Dermis blood vessel endothelial cell (primary cell): Measurements from ENCODE around the gene PRR5L. TPM values are rescaled to one million over a fixed set of nuclear protein-coding genes. Genes with fewer than 3 reads are reported as not detected.
"Not testable (repeated sequence)": the region's sequence is repeated elsewhere in the genome, so short reads cannot be mapped to it uniquely, and the experiment has no call there.

Source experiments
- DNase-seq: peaks from one replicate; pipeline ENCODE4 v3.0.0; 2010
- total RNA-seq: library from RNA; depleted of rRNA; stranded (reverse); fragments of >200 nt; gene quantifications from 2 replicates; pipeline ENCODE4 v1.2.3, GENCODE V29; 2014

The PRR5L gene
- total RNA-seq, 1 donor from 2014 or later: 30.3 TPM

GRCh38 chr11:36281850-36282249 lies 14.2 kb upstream of the PRR5L start:
- no peak for DNase-seq

- no peak for DNase-seq
These were observed 13.2 kb upstream of the PRR5L start for GRCh38 chr11:36282926-36283325.

- peak; percentile 8 for DNase-seq
These were observed 7.5 kb upstream of the PRR5L start for GRCh38 chr11:36288442-36289225.

GRCh38 chr11:36289226-36289852 lies 6.7 kb upstream of the PRR5L start, which contains the start of gene COMMD9:
Gene COMMD9 (minus strand): TSS chr11:36289424. CDS start chr11:36289412, 12 bp downstream.
- peak; percentile 95 for DNase-seq

- DNase-seq: peak; percentile 56
These were observed 3.8 kb upstream of the PRR5L start for GRCh38 chr11:36292311-36292722.

- no peak for DNase-seq
These were observed 926 bp downstream of the PRR5L start for GRCh38 chr11:36296884-36297543.

GRCh38 chr11:36300650-36301049 lies 4.6 kb downstream of the PRR5L start:
- peak; percentile 31 for DNase-seq

- DNase-seq: no peak
These were observed 8.3 kb downstream of the PRR5L start for GRCh38 chr11:36304351-36304750.

- no peak for DNase-seq
These were observed 9.0 kb downstream of the PRR5L start for GRCh38 chr11:36305047-36305446.

- peak; percentile 60 for DNase-seq
These were observed 10.8 kb downstream of the PRR5L start for GRCh38 chr11:36306888-36307287.

GRCh38 chr11:36308577-36308976 lies 12.5 kb downstream of the PRR5L start:
- DNase-seq: no peak

GRCh38 chr11:36309779-36310178 lies 13.7 kb downstream of the PRR5L start:
- no peak for DNase-seq

GRCh38 chr11:36311926-36312595 lies 16.0 kb downstream of the PRR5L start:
- DNase-seq: no peak

GRCh38 chr11:36312611-36313472 lies 16.8 kb downstream of the PRR5L start:
- no peak for DNase-seq

- DNase-seq: no peak
These were observed 17.8 kb downstream of the PRR5L start for GRCh38 chr11:36313750-36314433.

GRCh38 chr11:36314434-36314767 lies 18.3 kb downstream of the PRR5L start:
- DNase-seq: no peak

GRCh38 chr11:36316049-36316448 lies 20.0 kb downstream of the PRR5L start:
- DNase-seq: no peak

GRCh38 chr11:36317992-36318391 lies 21.9 kb downstream of the PRR5L start:
- no peak for DNase-seq

- DNase-seq: not testable (repeated sequence)
These were observed 28.9 kb downstream of the PRR5L start for GRCh38 chr11:36324956-36325355.

GRCh38 chr11:36325403-36325802 lies 29.3 kb downstream of the PRR5L start:
- DNase-seq: not testable (repeated sequence)
